ENCODE results near the gene G6PD. TPM values are rescaled to one million over a fixed set of nuclear protein-coding genes. Genes with fewer than 3 reads are reported as not detected.
"Not testable (repeated sequence)": the region's sequence is repeated elsewhere in the genome, so short reads cannot be mapped to it uniquely, and the experiment has no call there.

The G6PD gene
- total RNA-seq, 1 experiment from 2014 or later = 60.1 TPM

- DNase-seq (ENCODE audit: low read depth) = no peak
These were observed 31.3 kb downstream of the G6PD start for GRCh38 chrX:154515090-154515965.

GRCh38 chrX:154513716-154514115 is 32.9 kb downstream of the G6PD start:
- DNase-seq (ENCODE audit: low read depth) = no peak

- DNase-seq (ENCODE audit: low read depth) = no peak
These were observed 33.6 kb downstream of the G6PD start for GRCh38 chrX:154512879-154513553.

- no peak for DNase-seq (ENCODE audit: low read depth)
These were observed 34.9 kb downstream of the G6PD start for GRCh38 chrX:154511761-154512160.

- DNase-seq (ENCODE audit: low read depth) = no peak
These were observed 37.2 kb downstream of the G6PD start for GRCh38 chrX:154509455-154509854.

GRCh38 chrX:154508384-154508745 is 38.3 kb downstream of the G6PD start:
- no peak for DNase-seq (ENCODE audit: low read depth)

GRCh38 chrX:154507673-154508383 is 38.8 kb downstream of the G6PD start:
- no peak for DNase-seq (ENCODE audit: low read depth)

- DNase-seq (ENCODE audit: low read depth) = no peak
These were observed 39.9 kb downstream of the G6PD start for GRCh38 chrX:154506483-154507332.

- peak; percentile 43 for DNase-seq (ENCODE audit: low read depth)
These were observed 40.9 kb downstream of the G6PD start for GRCh38 chrX:154505734-154506133.

- no peak for DNase-seq (ENCODE audit: low read depth)
These were observed 43.7 kb downstream of the G6PD start for GRCh38 chrX:154502989-154503388.

GRCh38 chrX:154502098-154502497 is 44.5 kb downstream of the G6PD start:
- no peak for DNase-seq (ENCODE audit: low read depth)

GRCh38 chrX:154501423-154501822 is 45.2 kb downstream of the G6PD start:
- DNase-seq (ENCODE audit: low read depth) = not testable (repeated sequence)

- not testable (repeated sequence) for DNase-seq (ENCODE audit: low read depth)
These were observed 50.0 kb downstream of the G6PD start for GRCh38 chrX:154496591-154497137.

- no peak for DNase-seq (ENCODE audit: low read depth)
These were observed 51.1 kb downstream of the G6PD start for GRCh38 chrX:154495472-154495922.

- DNase-seq (ENCODE audit: low read depth) = no peak
These were observed 51.9 kb downstream of the G6PD start for GRCh38 chrX:154494715-154495114.

- peak; percentile 90 for DNase-seq (ENCODE audit: low read depth)
These were observed 56.1 kb downstream of the G6PD start, which contains the start of gene SLC10A3 for GRCh38 chrX:154490414-154491083. SLC10A3 (minus strand) TSS chrX:154490629; CDS start chrX:154488940, 1,689 bp downstream.

GRCh38 chrX:154490021-154490413 is 56.6 kb downstream of the G6PD start:
- DNase-seq (ENCODE audit: low read depth) = peak; percentile 67

GRCh38 chrX:154489182-154489581 is 57.5 kb downstream of the G6PD start:
- no peak for DNase-seq (ENCODE audit: low read depth)

- no peak for DNase-seq (ENCODE audit: low read depth)
These were observed 58.1 kb downstream of the G6PD start for GRCh38 chrX:154488336-154489075.
